Dedifferentiated amniotic fluid mesenchymal stem cell (primary cell): ENCODE results near the gene ARSH.
"Not testable (repeated sequence)": the region's sequence is repeated elsewhere in the genome, so short reads cannot be mapped to it uniquely, and the experiment has no call there.

Source experiments
- DNase-seq: peaks from one replicate; pipeline ENCODE4 v3.0.0-alpha.2; 2016; ENCODE audit errors: extremely low spot score

ARSH gene

GRCh38 chrX:3037218-3037617 is 30.9 kb downstream of the ARSH start:
- no peak for DNase-seq

- no peak for DNase-seq
These were observed 37.9 kb downstream of the ARSH start for GRCh38 chrX:3044196-3044595.

- no peak for DNase-seq
These were observed 38.3 kb downstream of the ARSH start for GRCh38 chrX:3044671-3045070.

- DNase-seq = no peak
These were observed 40.2 kb downstream of the ARSH start for GRCh38 chrX:3046253-3047240.

GRCh38 chrX:3050523-3051175 is 44.3 kb downstream of the ARSH start:
- DNase-seq = not testable (repeated sequence)

- no peak for DNase-seq
These were observed 46.5 kb downstream of the ARSH start for GRCh38 chrX:3052860-3053259.

- no peak for DNase-seq
These were observed 60.2 kb downstream of the ARSH start for GRCh38 chrX:3066555-3066954.

GRCh38 chrX:3075959-3076358 is 69.6 kb downstream of the ARSH start:
- DNase-seq = no peak

GRCh38 chrX:3076416-3076991 is 70.2 kb downstream of the ARSH start:
- DNase-seq = no peak
